HepG2 (cell line): ENCODE measurements around the gene ZDHHC19. TPM values are rescaled to one million over a fixed set of nuclear protein-coding genes. Genes with fewer than 3 reads are reported as not detected.

ENCODE experiments used
- ATAC-seq: fragments of 200-7000 bp; cut with Tn5 transposase; 3 replicates; pipeline ENCODE4 v1.9.1; 2020; ENCODE audit warnings: mild to moderate bottlenecking, moderate library complexity
- BruUV-seq: library from RNA; stranded (reverse); fragments of 400-500 nt; replicated peaks from 2 replicates; lab custom pipeline; 2021; lab: Mats Ljungman, UMichigan
- CTCF ChIA-PET: fragments of 300-600 bp; formaldehyde crosslinking; extraction: SDS; loops from one replicate; lab custom pipeline; 2021; ENCODE audit warnings: low total read pairs, inconsistent platforms, low intra/inter-chr PET ratio; lab: Yijun Ruan, JAX
- POLR2A ChIA-PET: fragments of 350-600 bp; sonication (Branson Sonifier 250); formaldehyde crosslinking; loops from one replicate; lab custom pipeline; 2020; ENCODE audit warnings: antibody characterized with exemption, inconsistent platforms; lab: Yijun Ruan, JAX
- DNase-seq: peaks from one replicate; pipeline ENCODE4 v3.0.0-alpha.2; 2015; ENCODE audit warnings: low spot score
- FAIRE-seq: peaks from 3 replicates; lab custom pipeline; 2011; peaks lifted over from hg19 to GRCh38; lab: Jason Lieb, UNC
- H2AFZ ChIP-seq: one replicate; pipeline ENCODE4 v1.6.1; 2011; ENCODE audit warnings: low read length, inconsistent platforms
- H3K27ac ChIP-seq: fragments of 300-600 bp; 3 replicates; pipeline ENCODE4 v1.8.0; 2011; ENCODE audit warnings: mixed run types, mild to moderate bottlenecking, mixed read lengths, low read length, inconsistent platforms; ENCODE audit not compliant: insufficient read depth; ENCODE audit errors: extremely low read length
- H3K27me3 ChIP-seq, 2 experiments: fragments of 200-600 bp in 1 of 2; 2 replicates in 1 of 2; 3 replicates in 1 of 2; pipeline versions ENCODE4 v1.6.0 to v1.8.0; 2011; ENCODE audit warnings: low read length in 2 of 2, mild to moderate bottlenecking in 2 of 2, moderate library complexity in 2 of 2, inconsistent platforms in 1 of 2; ENCODE audit not compliant: insufficient read depth in 2 of 2, control insufficient read depth in 1 of 2
- H3K36me3 ChIP-seq, 2 experiments: fragments of 200-600 bp in 1 of 2; replicated peaks in 1 of 2; 2 replicates in 1 of 2; 3 replicates in 1 of 2; pipeline versions ENCODE4 v1.5.1 to v1.8.0; 2011; ENCODE audit warnings: low read length in 2 of 2, inconsistent platforms in 1 of 2; ENCODE audit not compliant: insufficient read depth in 2 of 2, control insufficient read depth in 1 of 2
- H3K4me1 ChIP-seq: 2 replicates; pipeline ENCODE4 v1.5.1; 2012; ENCODE audit warnings: low read length, inconsistent platforms; ENCODE audit not compliant: insufficient read depth
- H3K4me2 ChIP-seq: 2 replicates; pipeline ENCODE4 v1.6.0; 2011; ENCODE audit warnings: low read depth, low read length, inconsistent platforms
- H3K4me3 ChIP-seq, 3 experiments: fragments of 200-600 bp in 1 of 3; sonication (generic), shearing (Covaris generic) in 1 of 3; replicated peaks in 1 of 3; 2 replicates each; pipeline ENCODE4 v1.5.1; 2011 to 2016; ENCODE audit warnings: low read length in 3 of 3, inconsistent platforms in 2 of 3, low read depth in 2 of 3, mild to moderate bottlenecking in 2 of 3, control low read depth in 1 of 3, mixed read lengths in 1 of 3; ENCODE audit not compliant: insufficient read depth in 1 of 3
- H3K79me2 ChIP-seq: one replicate; pipeline ENCODE4 v1.6.1; 2011; ENCODE audit warnings: low read length, inconsistent platforms; ENCODE audit not compliant: insufficient read depth
- H3K9ac ChIP-seq: 2 replicates; pipeline ENCODE4 v1.6.0; 2011; ENCODE audit warnings: mild to moderate bottlenecking, low read depth, low read length, inconsistent platforms; ENCODE audit not compliant: insufficient read depth
- H3K9me3 ChIP-seq: 2 replicates; pipeline ENCODE4 v1.5.1; 2012; ENCODE audit warnings: mild to moderate bottlenecking, low read length
- H4K20me1 ChIP-seq: 2 replicates; pipeline ENCODE4 v1.6.0; 2011; ENCODE audit warnings: inconsistent platforms, mild to moderate bottlenecking, low read length, moderate library complexity; ENCODE audit not compliant: insufficient read depth
- CEBPZ ChIP-seq: IDR thresholded peaks from 2 replicates; pipeline ENCODE4 v1.6.1; 2012; ENCODE audit warnings: low read length, improper control_type of control experiment
- E2F5 ChIP-seq: sonication (generic); formaldehyde crosslinking; conservative IDR thresholded peaks from 2 replicates; pipeline ENCODE4 v1.4.0; 2020; ENCODE audit warnings: missing genetic modification reagents
- JARID2 ChIP-seq: sonication (generic); formaldehyde crosslinking; IDR thresholded peaks from 2 replicates; pipeline ENCODE4 v1.8.1; 2023; ENCODE audit warnings: missing genetic modification reagents, inconsistent platforms; ENCODE audit not compliant: insufficient replicate concordance
- SALL2 ChIP-seq: sonication (generic); formaldehyde crosslinking; IDR thresholded peaks from 2 replicates; pipeline ENCODE4 v1.8.1; 2023; ENCODE audit warnings: mild to moderate bottlenecking, missing genetic modification reagents, inconsistent platforms
- SNAPC4 ChIP-seq: sonication (generic); formaldehyde crosslinking; IDR thresholded peaks from 2 replicates; pipeline ENCODE4 v1.4.0; 2020; ENCODE audit warnings: mild to moderate bottlenecking, missing genetic modification reagents
- TRIM22 ChIP-seq: fragments of 450-650 bp; IDR thresholded peaks from 2 replicates; pipeline ENCODE4 v1.6.1; 2017
- WGBS: methylation state at CpG from one replicate; pipeline ENCODE4 v1.1.6; 2017; ENCODE audit warnings: low lambda C conversion rate; 5-methylcytosine and 5-hydroxymethylcytosine counted together
- in situ Hi-C: cut with HindIII; loops from 2 replicates; pipeline ENCODE4 v1.10.0; 2017; ENCODE audit warnings: low pct_unique_long_range_greater_than_20kb; ENCODE audit not compliant: extremely low pct_ligation_motif_present
- intact Hi-C: fragments of 100-400 bp; cut with micrococcal nuclease; formaldehyde crosslinking; loops from one replicate; pipeline ENCODE4 v1.10.0; 2022; ENCODE audit not compliant: unreplicated experiment
- polyA plus RNA-seq, 8 experiments: library from polyadenylated mRNA; depleted of rRNA in 3 of 8; stranded (reverse) in 7 of 8; unstranded in 1 of 8; fragments of >200 nt; fragmentation: Illumina TruSeq in 4 of 8; extraction: Trizol in 4 of 8; gene quantifications; 2 replicates each; pipeline versions ENCODE4 v1.2.1 to v1.2.3, GENCODE V29; 2011 to 2016; ENCODE audit warnings: low read depth in 4 of 8, missing spikeins in 1 of 8, mixed read lengths in 1 of 8; ENCODE audit not compliant: insufficient read depth in 1 of 8
- total RNA-seq, 5 experiments: library from RNA; depleted of rRNA; stranded (reverse); fragments of >200 nt; fragmentation: Illumina TruSeq; extraction: Trizol; gene quantifications; 2 replicates each; pipeline ENCODE4 v1.2.3, GENCODE V29; 2016; ENCODE audit warnings: low read depth in 1 of 5

The ZDHHC19 gene
- total and polyA plus RNA-seq, 2 of the 13 experiments (the other 11 are each of a cell fraction or from before 2014, with no cell fraction given), result 0.22 to 0.53 TPM

- Histone ChIP-seq H3K9ac (no peak overlapping the region), H3K27ac (no peak overlapping the region), H3K9me3 (no peaks in the 10 kb centered on the region), H2AFZ (no peak overlapping the region), H3K4me1 (peaks cover 26% of the 10 kb centered on the region), H3K4me3 (no peak overlapping the region), H3K4me2 (no peak overlapping the region), H3K36me3 (no peaks in the 10 kb centered on the region), H3K27me3 (peaks cover 1 to 16% of the 10 kb centered on the region in 2 experiments; a peak in 2 of 5 replicates), H4K20me1 (no peaks in the 10 kb centered on the region), H3K79me2 (no peaks in the 10 kb centered on the region)
- CTCF ChIA-PET, result no interaction called here
- POLR2A ChIA-PET, result no interaction called here
- FAIRE-seq, result no peak
- intact Hi-C loops (no loop called here), in situ Hi-C loops (no loop called here)
- DNase-seq, result no peak
- no peak for ATAC-seq
- WGBS, result 22% methylated on average over 10 of the region's 10 CpGs
- TF ChIP-seq SNAPC4 (CRISPR knock-in tag) (no peak), JARID2 (no peak), CEBPZ (no peak), TRIM22 (no peak), SALL2 (CRISPR knock-in tag) (no peak), E2F5 (CRISPR knock-in tag) (no peak)
- BruUV-seq, result no TSS peak
These were observed 30.1 kb downstream of the ZDHHC19 start for GRCh38 chr3:196181127-196181546.
